ENCODE results near the gene TFAP2C. TPM values are rescaled to one million over a fixed set of nuclear protein-coding genes. Genes with fewer than 3 reads are reported as not detected.

Gene TFAP2C
- total RNA-seq, 1 donor from 2014 or later = 9.8 TPM

- no peaks in the 10 kb centered on the region for H3K36me3 Mint-ChIP-seq
- H3K27me3 Mint-ChIP-seq (ENCODE audit: low read depth) = no peaks in the 10 kb centered on the region
- no peak for TF ChIP-seq CTCF (IDR thresholded peaks at IDR 0.05; ENCODE audit: unreplicated experiment)
- H3K27ac Mint-ChIP-seq = peak overlapping the region; percentile 25
- no peak overlapping the region for H3K4me3 Mint-ChIP-seq
- H3K4me1 Mint-ChIP-seq = peaks cover 24% of the 10 kb centered on the region
- DNase-seq (ENCODE audit: low spot score in 2 of 2, unreplicated experiment in 2 of 2) = no peak
- peaks cover 4% of the 10 kb centered on the region for H3K9me3 Mint-ChIP-seq
These were observed 36.3 kb upstream of the TFAP2C start for GRCh38 chr20:56592817-56593216.

- DNase-seq (ENCODE audit: low spot score in 2 of 2, unreplicated experiment in 2 of 2) = no peak
- no peak for TF ChIP-seq CTCF (IDR thresholded peaks at IDR 0.05; ENCODE audit: unreplicated experiment)
- no peak overlapping the region for H3K27ac Mint-ChIP-seq
- no peaks in the 10 kb centered on the region for H3K9me3 Mint-ChIP-seq
- no peaks in the 10 kb centered on the region for H3K27me3 Mint-ChIP-seq (ENCODE audit: low read depth)
- no peaks in the 10 kb centered on the region for H3K36me3 Mint-ChIP-seq
- H3K4me1 Mint-ChIP-seq = peaks cover 18% of the 10 kb centered on the region
- no peak overlapping the region for H3K4me3 Mint-ChIP-seq
These were observed 33.2 kb upstream of the TFAP2C start for GRCh38 chr20:56595746-56596475.

GRCh38 chr20:56601166-56601565 is 27.9 kb upstream of the TFAP2C start:
- no peak for DNase-seq (ENCODE audit: low spot score in 2 of 2, unreplicated experiment in 2 of 2)
- H3K4me3 Mint-ChIP-seq = no peak overlapping the region
- H3K27me3 Mint-ChIP-seq (ENCODE audit: low read depth) = no peaks in the 10 kb centered on the region
- H3K9me3 Mint-ChIP-seq = no peaks in the 10 kb centered on the region
- H3K4me1 Mint-ChIP-seq = peaks cover 8% of the 10 kb centered on the region
- H3K36me3 Mint-ChIP-seq = no peaks in the 10 kb centered on the region
- TF ChIP-seq CTCF (IDR thresholded peaks at IDR 0.05; ENCODE audit: unreplicated experiment) = no peak
- no peak overlapping the region for H3K27ac Mint-ChIP-seq

GRCh38 chr20:56604673-56605072 is 24.4 kb upstream of the TFAP2C start:
- H3K9me3 Mint-ChIP-seq = no peaks in the 10 kb centered on the region
- H3K4me3 Mint-ChIP-seq = no peak overlapping the region
- no peaks in the 10 kb centered on the region for H3K36me3 Mint-ChIP-seq
- no peaks in the 10 kb centered on the region for H3K27me3 Mint-ChIP-seq (ENCODE audit: low read depth)
- no peak for DNase-seq (ENCODE audit: low spot score in 2 of 2, unreplicated experiment in 2 of 2)
- TF ChIP-seq CTCF (IDR thresholded peaks at IDR 0.05; ENCODE audit: unreplicated experiment) = no peak
- no peak overlapping the region for H3K27ac Mint-ChIP-seq
- peaks cover 15% of the 10 kb centered on the region for H3K4me1 Mint-ChIP-seq

GRCh38 chr20:56605261-56605996 is 23.7 kb upstream of the TFAP2C start:
- Mint-ChIP-seq H3K4me3 (no peak overlapping the region), H3K27me3 (ENCODE audit: low read depth) (no peaks in the 10 kb centered on the region), H3K27ac (no peak overlapping the region), H3K4me1 (peaks cover 15% of the 10 kb centered on the region), H3K9me3 (no peaks in the 10 kb centered on the region), H3K36me3 (no peaks in the 10 kb centered on the region)
- no peak for DNase-seq (ENCODE audit: low spot score in 2 of 2, unreplicated experiment in 2 of 2)
- no peak for TF ChIP-seq CTCF (IDR thresholded peaks at IDR 0.05; ENCODE audit: unreplicated experiment)
